HCT116 (cell line): ENCODE data around the gene TMEM200C. TPM values are rescaled to one million over a fixed set of nuclear protein-coding genes. Genes with fewer than 3 reads are reported as not detected.

Experiments
- ATAC-seq: fragments of 200-7000 bp; cut with Tn5 transposase; 2 replicates; pipeline ENCODE4 v1.9.1; 2020; ENCODE audit warnings: mild to moderate bottlenecking, moderate library complexity
- BruUV-seq: library from RNA; stranded (reverse); fragments of 400-500 nt; replicated peaks from 2 replicates; lab custom pipeline; 2021; lab: Mats Ljungman, UMichigan
- CTCF ChIA-PET: fragments of 300-600 bp; sonication (Branson Sonifier 250); formaldehyde crosslinking; loops from one replicate; lab custom pipeline; 2021; ENCODE audit warnings: antibody characterized with exemption; lab: Charles Lee
- POLR2A ChIA-PET: fragments of 300-600, 350-600 bp; sonication (Branson Sonifier 250); formaldehyde crosslinking; loops from one replicate; lab custom pipeline; 2021; ENCODE audit warnings: antibody characterized with exemption; lab: Charles Lee
- RAD21 ChIA-PET, 2 experiments: fragments of 300-600 bp; sonication (Branson Sonifier 250); formaldehyde crosslinking; loops; one replicate each; lab custom pipeline; 2023; ENCODE audit warnings: low total read pairs in 2 of 2; ENCODE audit not compliant: uncharacterized antibody in 2 of 2, unreplicated experiment in 2 of 2, low non-redundant PET in 1 of 2; lab: Charles Lee
- DNase-seq: peaks from one replicate; pipeline ENCODE4 v3.0.0-alpha.2; 2010; ENCODE audit warnings: low read depth, low spot score
- H2AFZ ChIP-seq: fragments of 200-600 bp; shearing (Covaris generic), sonication (generic); 2 replicates; pipeline ENCODE4 v1.6.1; 2017; ENCODE audit warnings: low read depth, mixed run types, mixed read lengths, antibody characterized with exemption, low read length; ENCODE audit not compliant: poor library complexity, severe bottlenecking
- H3K27ac ChIP-seq: 2 replicates; pipeline ENCODE4 v1.5.1; 2012; ENCODE audit warnings: low read depth, low read length
- H3K27me3 ChIP-seq: fragments of 200-600 bp; sonication (generic); 2 replicates; pipeline ENCODE4 v1.6.1; 2016; ENCODE audit warnings: mixed run types, low read length, mixed read lengths; ENCODE audit not compliant: insufficient read depth
- H3K36me3 ChIP-seq, 2 experiments: fragments of 200-500 bp in 1 of 2; fragments of 200-600 bp in 1 of 2; sonication (Bioruptor generic) in 1 of 2; sonication (generic) in 1 of 2; 2 replicates each; pipeline versions ENCODE4 v1.5.1 to v1.6.1; 2014 to 2016; ENCODE audit warnings: low read length in 2 of 2, inconsistent platforms in 1 of 2, mixed read lengths in 1 of 2, mixed run types in 1 of 2; ENCODE audit not compliant: insufficient read depth in 2 of 2, control insufficient read depth in 1 of 2
- H3K4me1 ChIP-seq, 2 experiments: fragments of 200-600 bp in 1 of 2; sonication (generic) in 1 of 2; 2 replicates each; pipeline versions ENCODE4 v1.5.1 to v1.6.1; 2012 to 2017; ENCODE audit warnings: low read length in 2 of 2, inconsistent platforms in 1 of 2, mild to moderate bottlenecking in 1 of 2, mixed read lengths in 1 of 2, mixed run types in 1 of 2, moderate library complexity in 1 of 2; ENCODE audit not compliant: insufficient read depth in 2 of 2, control insufficient read depth in 1 of 2
- H3K4me2 ChIP-seq: fragments of 200-600 bp; sonication (generic); 2 replicates; pipeline ENCODE4 v1.6.1; 2017; ENCODE audit warnings: mixed run types, low read length, mixed read lengths
- H3K4me3 ChIP-seq, 2 experiments: fragments of 200-600 bp in 1 of 2; sonication (generic) in 1 of 2; replicated peaks in 1 of 2; 2 replicates each; pipeline ENCODE4 v1.5.1; 2011 to 2016; ENCODE audit warnings: low read length in 2 of 2, control low read depth in 1 of 2, low read depth in 1 of 2, mild to moderate bottlenecking in 1 of 2, mixed read lengths in 1 of 2, mixed run types in 1 of 2
- H3K79me2 ChIP-seq: fragments of 200-600 bp; sonication (generic); 2 replicates; pipeline ENCODE4 v1.6.1; 2017; ENCODE audit warnings: mild to moderate bottlenecking, mixed run types, low read length, moderate library complexity, mixed read lengths; ENCODE audit not compliant: insufficient read depth
- H3K9ac ChIP-seq: fragments of 200-600 bp; sonication (generic); 2 replicates; pipeline ENCODE4 v1.6.1; 2016; ENCODE audit warnings: low read length, mixed read lengths
- H3K9me2 ChIP-seq: fragments of 200-600 bp; sonication (generic), shearing (Covaris generic); 2 replicates; pipeline ENCODE4 v1.6.1; 2017; ENCODE audit warnings: mixed run types, mild to moderate bottlenecking, moderate library complexity; ENCODE audit not compliant: insufficient read depth
- H3K9me3 ChIP-seq, 2 experiments: fragments of 200-500 bp in 1 of 2; fragments of 200-600 bp in 1 of 2; sonication (Bioruptor generic) in 1 of 2; sonication (generic) in 1 of 2; 2 replicates each; pipeline ENCODE4 v1.6.1; 2014 to 2017; ENCODE audit warnings: low read length in 2 of 2, mixed read lengths in 2 of 2, inconsistent platforms in 1 of 2, low read depth in 1 of 2, mild to moderate bottlenecking in 1 of 2, mixed run types in 1 of 2, moderate library complexity in 1 of 2; ENCODE audit not compliant: control insufficient read depth in 1 of 2, insufficient read depth in 1 of 2
- H4K20me1 ChIP-seq: fragments of 200-600 bp; sonication (generic), shearing (Covaris generic); 2 replicates; pipeline ENCODE4 v1.6.1; 2017; ENCODE audit warnings: mixed run types, mild to moderate bottlenecking, moderate library complexity; ENCODE audit not compliant: insufficient read depth
- CEBPB ChIP-seq: IDR thresholded peaks from 2 replicates; pipeline ENCODE4 v1.6.1; 2012; ENCODE audit warnings: low read depth
- CTCF ChIP-seq, 3 experiments: fragments of 200-600 bp in 1 of 3; sonication (generic) in 1 of 3; IDR thresholded peaks in 2 of 3; conservative IDR thresholded peaks in 1 of 3; 2 replicates each; pipeline ENCODE4 v1.5.1; 2012 to 2017; ENCODE audit warnings: low read depth in 2 of 3, low read length in 2 of 3, antibody characterized with exemption in 1 of 3, borderline replicate concordance in 1 of 3, control low read depth in 1 of 3, mild to moderate bottlenecking in 1 of 3, mixed read lengths in 1 of 3, mixed run types in 1 of 3, moderate library complexity in 1 of 3; ENCODE audit not compliant: insufficient read depth in 1 of 3
- ELF1 ChIP-seq: IDR thresholded peaks from 2 replicates; pipeline ENCODE4 v1.6.1; 2012; ENCODE audit warnings: low read depth, borderline replicate concordance
- FOSL1 ChIP-seq: IDR thresholded peaks from 2 replicates; pipeline ENCODE4 v1.6.1; 2012; ENCODE audit warnings: low read depth
- MAX ChIP-seq: IDR thresholded peaks from 2 replicates; pipeline ENCODE4 v1.6.1; 2012
- POLR2A ChIP-seq: IDR thresholded peaks from 2 replicates; pipeline ENCODE4 v1.7.0; 2011; ENCODE audit warnings: borderline replicate concordance; ENCODE audit not compliant: insufficient read depth, insufficient read length; ENCODE audit errors: extremely low read depth
- POLR2AphosphoS5 ChIP-seq: IDR thresholded peaks from 2 replicates; pipeline ENCODE4 v1.6.1; 2011; ENCODE audit warnings: mild to moderate bottlenecking, low read depth, low read length, moderate library complexity
- RAD21 ChIP-seq: IDR thresholded peaks from 2 replicates; pipeline ENCODE4 v1.6.1; 2012; ENCODE audit warnings: low read depth, mild to moderate bottlenecking
- REST ChIP-seq: IDR thresholded peaks from 2 replicates; pipeline ENCODE4 v1.6.1; 2012; ENCODE audit warnings: low read depth
- SIN3A ChIP-seq: IDR thresholded peaks from 2 replicates; pipeline ENCODE4 v1.6.1; 2012; ENCODE audit warnings: low read depth
- SP1 ChIP-seq: IDR thresholded peaks from 2 replicates; pipeline ENCODE4 v1.6.1; 2012; ENCODE audit warnings: low read depth
- SRF ChIP-seq: IDR thresholded peaks from 2 replicates; pipeline ENCODE4 v1.6.1; 2012; ENCODE audit warnings: low read depth
- TCF7L2 ChIP-seq: IDR thresholded peaks from 2 replicates; pipeline ENCODE4 v1.7.0; 2011; ENCODE audit warnings: borderline replicate concordance, inconsistent platforms; ENCODE audit not compliant: insufficient read depth, insufficient read length; ENCODE audit errors: extremely low read depth
- intact Hi-C: fragments of 100-400 bp; cut with micrococcal nuclease; formaldehyde crosslinking; loops from 2 replicates; pipeline ENCODE4 v1.10.0; 2022
- microRNA-seq: library from miRNA; unstranded; fragments of <30 nt; microRNA quantifications from one replicate; pipeline ENCODE4, GENCODE V29; 2016; ENCODE audit warnings: borderline number of aligned reads
- total RNA-seq: library from RNA; stranded (reverse); gene quantifications from one replicate; pipeline ENCODE4 v1.2.1, GENCODE V29; 2021; ENCODE audit not compliant: unreplicated experiment

The TMEM200C gene
- total RNA-seq, 1 experiment from 2014 or later, result not detected

- H3K36me3 ChIP-seq, result no peaks in the 10 kb centered on the region
- H3K9me3 ChIP-seq, result peaks cover 7 to 46% of the 10 kb centered on the region in 2 experiments; a peak in 2 of 4 replicates
- no peaks in the 10 kb centered on the region for H3K27me3 ChIP-seq
- DNase-seq, result no peak
- H3K79me2 ChIP-seq, result no peaks in the 10 kb centered on the region
- H2AFZ ChIP-seq, result no peak overlapping the region
- H3K9me2 ChIP-seq, result no peaks in the 10 kb centered on the region
- H3K9ac ChIP-seq, result no peak overlapping the region
- no peaks in the 10 kb centered on the region for H4K20me1 ChIP-seq
- no peak overlapping the region for H3K4me2 ChIP-seq
- intact Hi-C loops, result no loop called here
- TF ChIP-seq POLR2AphosphoS5 (no peak), TCF7L2 (no peak), SRF (no peak), ELF1 (no peak), CEBPB (no peak), POLR2A (no peak), FOSL1 (no peak), RAD21 (no peak), REST (no peak), CTCF (IDR thresholded peaks at IDR 0.05 in 2 of 3, conservative IDR thresholded peaks at IDR 0.05 in 1 of 3; ENCODE audit: borderline replicate concordance in 1 of 3, insufficient read depth in 1 of 3, low read depth in 2 of 3, low read length in 2 of 3) (no peak), MAX (no peak), SIN3A (no peak), SP1 (no peak)
- TF ChIP-seq, all 23 proteins: peak for 0
- H3K4me3 ChIP-seq, result no peak overlapping the region
- H3K27ac ChIP-seq, result no peak overlapping the region
- ChIA-PET CTCF (no interaction called here), POLR2A (no interaction called here), RAD21 (no interaction called here)
- H3K4me1 ChIP-seq, result no peaks in the 10 kb centered on the region
- no TSS peak for BruUV-seq
- ATAC-seq, result no peak
These were observed 56.2 kb downstream of the TMEM200C start for GRCh38 chr18:5839102-5839501.

Small RNAs within 50 kb of the gene (microRNA-seq; reads per million reads assigned to microRNA genes)
- not detected for gene MIR3976
